ENCODE data around the gene RSPH9.
"Not testable (repeated sequence)": the region's sequence is repeated elsewhere in the genome, so short reads cannot be mapped to it uniquely, and the experiment has no call there.

The RSPH9 gene

DNA sequence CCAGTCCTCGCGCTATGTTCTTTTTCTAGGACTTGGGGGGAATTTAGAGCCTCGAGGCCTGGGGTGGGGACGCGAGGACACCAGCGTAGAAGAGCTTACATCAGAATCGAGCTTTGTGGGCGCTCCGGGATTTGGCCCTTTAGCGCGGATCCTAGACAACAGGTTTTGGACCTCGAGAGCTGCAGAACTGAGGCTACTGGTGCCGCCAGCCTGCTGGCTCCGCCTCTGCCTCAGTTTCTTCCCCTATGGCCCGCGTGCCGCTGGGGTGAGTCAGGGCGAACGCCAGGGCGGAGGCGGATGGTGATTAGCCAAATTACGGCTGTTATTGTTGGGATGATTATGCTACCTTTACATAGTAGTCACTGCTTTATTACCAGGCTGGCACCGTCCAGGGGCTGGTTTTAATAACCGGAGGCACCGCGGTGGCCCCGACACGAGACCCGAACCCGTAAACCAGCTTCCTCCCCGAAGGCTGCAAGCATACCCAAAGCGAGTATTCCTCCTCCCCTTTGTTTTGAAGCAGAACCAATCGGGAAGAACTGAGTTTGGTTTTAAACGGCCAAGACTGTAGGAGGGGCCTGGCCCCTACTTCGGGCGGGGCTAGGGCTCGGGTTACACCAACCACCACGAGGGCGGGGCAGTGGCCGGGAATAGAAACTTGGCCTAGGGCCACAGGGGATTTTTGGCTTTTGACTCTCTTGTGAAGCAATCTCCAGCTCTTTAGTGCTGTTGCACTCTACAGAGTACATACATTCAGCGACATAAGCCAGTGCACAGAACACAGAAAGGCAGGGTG, 15.1 kb upstream of the RSPH9 start:
- peak; percentile 97 for DNase-seq

DNA sequence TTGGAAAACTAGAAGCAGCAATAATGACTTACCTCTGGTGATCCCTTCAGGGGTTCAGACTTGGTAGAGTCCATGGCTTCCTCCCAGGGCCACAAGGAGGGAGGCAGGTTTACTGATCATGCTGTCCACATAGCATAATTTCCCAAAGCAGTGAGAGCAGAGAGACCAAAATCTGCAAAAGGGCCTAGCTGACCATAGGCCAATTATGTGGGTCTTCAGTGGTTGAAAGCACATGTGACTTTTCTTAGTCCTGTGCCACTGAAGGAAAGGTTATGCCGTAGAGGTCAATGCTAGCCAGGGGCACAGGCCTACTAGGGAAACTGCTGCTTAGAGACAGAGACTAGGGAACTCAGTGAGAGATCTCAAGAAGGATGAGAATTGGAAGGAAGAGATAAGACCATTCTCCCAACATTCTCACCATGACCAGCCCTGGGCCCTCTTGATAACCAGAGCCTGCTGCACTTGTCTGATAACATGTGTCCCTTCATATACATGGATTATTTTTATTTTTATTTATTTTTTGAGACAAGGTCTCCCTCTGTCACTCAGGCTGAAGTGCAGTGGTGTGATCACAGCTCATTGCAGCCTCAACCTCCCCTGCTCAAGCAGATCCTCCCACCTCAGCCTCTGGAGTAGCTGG, 13.7 kb upstream of the RSPH9 start:
- DNase-seq, result no peak

DNA sequence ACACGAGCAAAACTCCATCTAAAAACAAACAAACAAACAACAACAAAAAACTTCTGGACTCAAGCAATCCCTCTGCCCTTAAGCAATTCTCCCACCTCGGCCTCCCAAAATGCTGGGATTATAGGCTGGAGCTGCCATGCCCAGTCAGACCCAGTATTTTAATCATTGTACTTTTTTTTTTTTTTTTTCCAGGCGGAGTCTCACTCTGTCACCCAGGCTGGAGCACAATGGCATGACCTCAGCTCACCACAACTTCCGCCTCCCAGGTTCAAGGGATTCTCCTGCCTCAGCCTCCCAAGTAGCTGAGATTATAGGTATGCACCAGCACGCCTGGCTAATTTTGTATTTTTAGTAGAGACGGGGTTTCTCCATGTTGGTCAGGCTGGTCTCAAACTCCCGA, 11.8 kb upstream of the RSPH9 start:
- not testable (repeated sequence) for DNase-seq

DNA sequence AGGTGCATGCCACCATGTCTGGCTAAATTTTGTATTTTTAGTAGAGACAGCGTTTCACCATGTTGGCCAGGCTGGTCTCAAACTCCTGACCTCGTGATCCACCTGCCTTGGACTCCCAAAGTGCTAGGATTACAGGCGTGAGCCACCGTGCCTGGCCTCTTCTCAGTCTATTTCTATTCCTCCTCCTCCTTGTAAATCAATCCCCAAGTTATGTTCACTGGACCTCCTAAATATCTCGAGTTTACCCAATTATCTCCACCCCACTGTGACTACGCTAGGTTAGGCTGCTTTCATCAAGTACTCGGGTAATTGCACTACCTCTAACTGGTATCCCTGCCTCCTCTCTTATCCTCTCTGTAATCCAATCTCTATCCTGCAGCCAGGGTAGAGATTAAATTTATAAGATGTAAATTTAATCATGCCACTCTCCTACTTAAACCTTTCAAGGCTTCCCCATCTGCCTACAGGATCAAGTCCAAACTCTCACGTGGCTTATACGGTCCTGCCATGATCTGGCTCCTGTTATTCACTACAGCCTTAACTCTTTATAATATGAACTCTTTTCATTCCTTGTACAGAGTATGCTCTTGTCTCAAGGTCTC, 10.0 kb upstream of the RSPH9 start:
- DNase-seq, result no peak

DNA sequence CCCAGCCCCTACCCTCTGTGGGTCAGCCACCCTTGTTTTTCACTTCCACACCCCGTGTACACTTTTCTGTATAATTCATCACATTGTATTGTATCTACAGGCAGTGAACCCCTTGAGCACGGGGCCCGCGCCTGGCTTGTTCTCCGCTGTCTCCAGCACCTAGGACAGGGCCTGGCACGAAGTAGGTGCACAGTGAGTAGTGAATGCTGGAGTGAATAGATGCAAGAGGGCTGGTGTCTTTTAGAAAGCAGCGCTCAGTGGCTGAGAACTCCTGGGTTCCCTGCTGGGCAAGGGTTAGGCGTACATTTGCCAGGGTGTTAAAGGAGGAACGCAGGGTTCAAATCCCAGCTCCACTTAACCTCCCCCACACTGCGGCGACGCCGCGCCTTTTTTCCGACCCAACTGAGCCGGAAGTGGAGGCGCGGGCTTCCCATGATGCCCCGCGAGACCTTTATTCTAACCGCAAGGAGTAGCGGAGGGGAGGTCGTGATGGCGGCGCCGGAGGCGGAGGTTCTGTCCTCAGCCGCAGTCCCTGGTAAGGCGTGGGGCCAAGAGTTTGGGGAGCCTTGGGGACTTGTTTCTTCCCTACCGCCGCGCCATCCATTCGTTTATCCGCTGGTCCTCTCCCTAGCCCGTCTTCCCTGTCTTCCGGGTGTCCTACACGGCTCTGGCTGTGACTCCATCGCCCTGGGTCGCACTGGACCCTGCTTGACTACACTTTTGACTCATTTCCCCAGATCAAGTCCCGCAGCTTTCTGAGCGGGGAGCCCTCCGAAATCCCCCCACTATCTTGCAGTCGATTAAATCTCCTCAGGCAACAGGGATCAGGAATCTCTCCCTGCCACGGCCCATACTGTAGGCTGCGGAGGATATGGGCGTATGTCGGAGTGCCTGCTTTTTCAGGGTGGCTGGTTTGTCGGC, 9.2 kb upstream of the RSPH9 start, which contains the start of gene MAD2L1BP:
TSS of gene MAD2L1BP (plus strand) at position 454 of the 921 bp plus-strand sequence. CDS start at position 490, 36 bp downstream.
- peak; percentile 89 for DNase-seq

DNA sequence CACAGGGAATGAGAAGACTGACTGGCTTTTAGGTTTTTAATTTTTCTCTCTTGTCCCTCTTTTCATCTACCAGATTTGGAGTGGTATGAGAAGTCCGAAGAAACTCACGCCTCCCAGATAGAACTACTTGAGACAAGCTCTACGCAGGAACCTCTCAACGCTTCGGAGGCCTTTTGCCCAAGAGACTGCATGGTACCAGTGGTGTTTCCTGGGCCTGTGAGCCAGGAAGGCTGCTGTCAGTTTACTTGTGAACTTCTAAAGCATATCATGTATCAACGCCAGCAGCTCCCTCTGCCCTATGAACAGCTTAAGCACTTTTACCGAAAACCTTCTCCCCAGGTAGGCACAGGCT, 8.6 kb upstream of the RSPH9 start:
- DNase-seq, result no peak

DNA sequence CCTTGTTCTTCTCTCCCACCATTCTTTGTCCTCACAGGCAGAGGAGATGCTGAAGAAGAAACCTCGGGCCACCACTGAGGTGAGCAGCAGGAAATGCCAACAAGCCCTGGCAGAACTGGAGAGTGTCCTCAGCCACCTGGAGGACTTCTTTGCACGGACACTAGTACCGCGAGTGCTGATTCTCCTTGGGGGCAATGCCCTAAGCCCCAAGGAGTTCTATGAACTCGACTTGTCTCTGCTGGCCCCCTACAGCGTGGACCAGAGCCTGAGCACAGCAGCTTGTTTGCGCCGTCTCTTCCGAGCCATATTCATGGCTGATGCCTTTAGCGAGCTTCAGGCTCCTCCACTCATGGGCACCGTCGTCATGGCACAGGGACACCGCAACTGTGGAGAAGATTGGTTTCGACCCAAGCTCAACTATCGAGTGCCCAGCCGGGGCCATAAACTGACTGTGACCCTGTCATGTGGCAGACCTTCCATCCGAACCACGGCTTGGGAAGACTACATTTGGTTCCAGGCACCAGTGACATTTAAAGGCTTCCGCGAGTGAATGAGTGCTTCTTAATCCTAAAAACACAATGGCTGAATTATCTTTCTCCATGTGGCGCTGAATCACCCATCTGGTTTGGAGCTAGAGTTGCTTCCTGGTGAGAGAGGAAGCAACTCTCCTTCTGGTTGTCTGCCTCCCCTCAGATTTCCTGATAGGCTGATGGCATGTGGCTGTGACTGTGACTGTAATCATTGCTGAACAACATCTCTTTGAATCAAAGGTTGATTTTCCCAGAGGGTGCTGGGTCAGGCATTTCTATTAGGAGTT, 4.6 kb upstream of the RSPH9 start:
- no peak for DNase-seq

DNA sequence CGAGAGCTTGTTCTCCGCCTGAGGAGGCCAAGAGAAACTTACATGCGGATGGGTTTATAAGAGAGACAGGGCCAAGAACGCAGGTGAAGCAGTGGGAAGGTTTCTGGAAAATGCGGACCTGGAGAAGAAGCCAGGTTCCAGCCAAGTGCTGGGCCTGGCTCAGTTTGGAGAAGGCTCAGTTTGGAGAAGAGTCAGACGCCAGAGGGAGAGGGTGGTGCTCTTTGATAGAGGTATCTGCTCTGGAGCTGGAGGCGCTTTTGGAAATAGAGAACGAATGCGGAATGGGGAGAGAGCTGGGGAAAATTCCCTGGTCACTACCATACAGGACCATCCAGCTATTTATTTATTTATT, 753 bp downstream of the RSPH9 start:
- DNase-seq, result no peak

DNA sequence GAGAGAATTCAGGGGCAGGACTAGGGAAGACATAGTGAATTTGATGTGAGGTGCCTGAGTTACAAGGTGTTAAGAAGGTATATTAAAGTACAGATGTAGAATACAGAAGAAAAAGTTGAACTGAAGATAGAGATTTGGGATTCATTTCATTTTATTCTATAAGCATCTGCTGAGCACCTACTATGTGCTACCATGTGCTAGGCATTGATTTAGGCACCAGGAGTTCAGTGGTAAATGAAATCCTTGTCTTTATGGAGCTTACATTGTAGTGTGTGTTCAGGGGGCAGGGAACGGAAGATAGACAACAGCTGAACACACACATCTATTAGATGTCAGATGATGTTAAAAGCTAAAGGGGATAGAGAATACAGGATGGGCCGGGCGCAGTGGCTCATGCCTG, 2.8 kb downstream of the RSPH9 start:
- DNase-seq, result no peak

DNA sequence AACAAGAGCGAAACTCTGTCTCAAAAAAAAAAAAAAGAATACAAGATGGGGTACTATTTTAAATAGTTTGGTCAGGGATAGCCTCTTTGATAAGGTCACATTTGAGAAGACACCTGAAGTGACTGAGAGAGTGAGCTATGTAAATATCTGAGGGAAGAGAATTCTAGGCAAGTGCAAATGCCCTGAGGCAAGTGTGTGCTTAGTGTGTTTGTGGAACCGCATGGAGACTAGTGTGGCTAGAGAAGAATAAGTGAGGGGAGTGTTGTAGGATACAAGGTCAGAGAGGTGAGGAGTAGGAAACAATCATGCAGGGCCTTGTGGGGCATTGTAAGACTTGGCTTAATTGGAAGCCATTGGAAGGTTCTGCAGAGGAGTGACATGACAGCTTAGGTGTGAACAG, 3.4 kb downstream of the RSPH9 start:
- DNase-seq, result no peak

DNA sequence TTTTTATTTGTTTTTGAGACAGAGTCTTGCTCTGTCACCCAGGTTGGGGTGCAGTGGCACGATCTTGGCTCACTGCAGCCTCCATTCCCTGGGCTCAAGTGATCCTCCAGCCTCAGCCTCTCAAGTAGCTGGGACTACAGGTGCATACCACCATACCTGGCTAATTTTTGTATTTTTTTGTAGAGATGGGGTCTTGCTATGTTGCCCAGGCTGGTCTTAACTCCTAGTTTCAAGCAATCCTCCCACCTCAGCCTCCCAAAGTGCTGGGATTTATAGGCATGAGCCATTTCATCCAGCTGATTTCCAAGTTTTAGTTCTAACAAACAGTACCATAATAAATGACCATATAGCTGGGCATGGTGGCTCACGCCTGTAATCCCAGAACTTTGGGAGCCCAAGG, 8.0 kb downstream of the RSPH9 start:
- not testable (repeated sequence) for DNase-seq

DNA sequence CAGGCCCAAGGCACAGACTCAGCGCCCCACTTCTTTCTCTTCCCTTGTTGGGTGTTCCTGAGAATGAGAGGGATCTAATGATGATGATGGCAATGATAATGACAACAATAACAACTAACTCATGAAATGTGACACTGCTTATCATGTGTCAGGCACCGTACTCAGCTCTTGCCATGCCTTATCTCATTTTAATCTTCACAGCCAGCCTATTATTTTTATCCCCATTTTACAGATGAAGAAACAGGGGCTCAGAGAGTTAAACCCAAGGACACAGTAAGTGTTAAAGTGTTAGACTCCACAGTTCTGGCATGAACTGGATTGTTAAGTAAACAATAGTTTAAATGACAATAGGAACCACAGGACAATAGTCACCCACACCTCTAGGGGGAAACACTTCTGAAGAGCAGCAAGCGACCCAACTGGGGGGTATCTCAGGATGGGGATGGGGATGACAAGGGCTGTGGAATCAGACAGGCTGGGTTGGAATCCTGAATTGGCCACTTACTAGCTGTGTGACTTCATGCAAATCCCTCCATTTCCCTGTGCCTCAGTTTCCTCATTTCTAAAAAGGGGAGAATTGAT, 12.5 kb downstream of the RSPH9 start:
- DNase-seq, result no peak

DNA sequence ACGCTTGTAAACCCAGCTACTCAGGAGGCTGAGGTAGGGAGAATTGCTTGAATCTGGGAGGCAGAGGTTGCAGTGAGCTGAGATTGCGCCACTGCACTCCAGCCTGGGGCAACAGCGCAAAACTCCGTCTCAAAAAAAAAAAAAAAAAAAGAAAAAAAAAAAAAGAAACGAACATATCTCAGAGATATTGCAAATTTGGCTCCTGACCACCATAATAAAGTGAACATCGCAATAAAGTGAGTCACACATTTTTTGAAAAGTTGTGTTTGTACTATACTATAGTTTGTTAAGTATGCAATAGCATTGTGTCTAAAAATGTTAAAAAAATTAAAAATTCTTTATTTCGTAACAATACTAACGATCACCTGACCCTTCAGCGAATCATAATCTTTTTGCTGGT, 13.3 kb downstream of the RSPH9 start:
- no peak for DNase-seq

DNA sequence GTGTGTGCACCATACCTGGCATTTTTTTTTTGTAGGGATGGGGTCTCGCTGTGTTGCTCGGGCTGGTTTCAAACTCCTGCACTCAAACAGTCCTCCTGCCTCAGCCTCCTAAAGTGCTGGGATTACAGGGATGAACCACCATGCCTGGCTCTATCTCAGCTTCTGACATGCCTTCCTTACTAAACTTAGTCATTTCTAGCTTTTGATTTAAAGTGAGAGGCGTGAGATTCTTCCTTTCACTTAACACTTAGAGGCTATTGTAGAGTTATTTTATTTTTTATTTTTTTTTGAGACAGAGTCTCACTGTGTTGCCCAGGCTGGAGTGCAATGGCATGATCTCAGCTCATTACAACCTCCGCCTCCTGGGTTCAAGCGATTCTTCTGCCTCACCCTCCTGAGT, 18.1 kb downstream of the RSPH9 start:
- DNase-seq, result not testable (repeated sequence)

DNA sequence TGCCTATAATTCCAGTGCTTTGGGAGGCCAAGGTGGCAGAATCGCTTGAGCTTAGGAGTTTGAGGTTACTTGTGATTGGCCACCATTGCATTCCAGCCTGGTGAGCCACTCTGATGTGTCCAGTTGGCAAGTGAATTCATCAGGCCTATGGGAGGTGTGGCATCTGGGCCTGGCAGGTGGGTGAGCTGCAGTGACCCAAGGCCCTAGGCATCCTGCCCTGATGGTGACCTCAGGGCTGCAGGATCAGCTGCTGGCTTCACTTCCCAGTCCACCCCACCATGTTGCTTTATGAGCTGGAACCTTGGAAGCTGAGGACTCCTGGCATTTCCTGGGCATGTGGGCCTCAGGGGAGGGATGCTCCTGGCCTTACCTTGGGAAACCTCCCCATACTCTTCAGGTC, 20.5 kb downstream of the RSPH9 start:
- no peak for DNase-seq

DNA sequence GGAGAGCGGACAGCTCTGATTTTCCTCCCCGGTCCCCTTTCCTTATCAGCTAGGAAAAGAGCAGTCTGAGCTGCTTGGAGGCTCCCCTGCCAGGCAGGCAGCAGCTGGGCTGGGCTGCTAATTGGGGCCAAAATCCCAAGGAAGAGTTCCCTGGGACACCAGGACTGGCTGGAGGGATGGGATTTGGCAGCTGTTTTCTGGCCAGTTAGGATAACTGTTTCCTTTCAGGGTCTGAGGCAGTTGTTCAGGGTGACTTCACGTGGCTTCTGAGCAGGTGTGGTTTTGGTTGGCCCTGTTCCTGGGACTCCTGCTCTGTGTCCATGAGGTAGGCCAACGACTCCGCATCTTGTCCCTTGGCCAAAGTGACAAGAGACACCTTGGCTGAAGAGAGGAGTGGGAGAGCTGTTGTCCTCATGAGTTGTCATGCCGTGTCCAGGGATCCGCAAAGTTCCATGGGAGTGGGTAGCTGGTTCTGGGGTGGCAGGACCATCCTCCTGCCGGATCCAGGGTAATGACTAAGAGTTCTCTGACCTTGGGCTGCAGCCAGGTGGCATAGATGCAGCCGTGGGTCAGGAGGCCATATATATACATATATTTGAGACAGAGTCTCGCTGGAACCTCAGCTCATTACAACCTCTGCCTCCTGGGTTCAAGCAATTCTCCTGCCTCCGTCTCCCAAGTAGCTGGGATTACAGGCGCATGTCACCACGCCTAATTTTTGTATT, 21.5 kb downstream of the RSPH9 start:
- no peak for DNase-seq

DNA sequence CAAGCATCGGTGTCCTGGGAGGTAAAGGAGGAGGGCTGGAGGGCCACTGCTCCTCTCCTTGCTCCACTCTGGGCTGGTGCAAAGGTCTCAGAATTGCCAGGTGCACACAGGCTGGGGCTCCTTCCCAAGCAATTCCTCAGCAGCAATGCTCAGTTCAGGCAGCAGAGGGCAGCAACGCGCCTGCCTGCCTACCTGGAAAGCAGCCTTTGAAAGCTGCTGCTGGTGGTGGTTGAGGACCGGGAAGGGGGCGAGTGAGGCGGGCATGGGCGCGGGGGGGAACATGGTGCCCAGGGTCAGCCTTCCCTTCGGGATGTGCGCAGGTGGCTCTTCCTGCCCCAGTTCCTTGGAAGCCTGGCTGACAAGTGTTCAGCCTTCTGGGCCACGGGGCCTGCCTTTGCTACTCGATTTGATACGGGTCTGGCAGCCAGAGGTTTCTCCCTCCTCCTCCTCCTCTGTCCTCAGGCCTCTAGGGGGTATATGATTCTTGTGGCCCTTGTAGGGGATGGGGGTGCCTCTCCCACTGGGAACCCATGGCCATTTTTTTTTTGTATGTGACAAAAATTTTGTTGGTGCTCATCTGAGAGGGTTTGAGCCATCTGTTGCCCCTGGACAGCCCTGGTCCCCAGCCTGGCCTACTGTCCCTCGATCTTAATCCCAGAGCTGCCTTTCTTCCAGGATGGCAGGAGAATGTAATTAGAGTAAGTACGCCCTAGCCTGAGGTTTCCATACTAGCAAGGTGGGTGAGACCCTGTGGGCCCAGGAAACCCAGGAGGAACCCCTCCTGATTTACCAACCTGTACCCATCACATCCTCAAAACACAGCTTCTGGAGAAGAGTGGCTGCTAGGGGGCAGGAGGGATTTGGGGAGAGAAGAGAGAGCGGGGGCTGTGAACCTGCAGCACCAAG, 22.7 kb downstream of the RSPH9 start:
- peak; percentile 71 for DNase-seq

DNA sequence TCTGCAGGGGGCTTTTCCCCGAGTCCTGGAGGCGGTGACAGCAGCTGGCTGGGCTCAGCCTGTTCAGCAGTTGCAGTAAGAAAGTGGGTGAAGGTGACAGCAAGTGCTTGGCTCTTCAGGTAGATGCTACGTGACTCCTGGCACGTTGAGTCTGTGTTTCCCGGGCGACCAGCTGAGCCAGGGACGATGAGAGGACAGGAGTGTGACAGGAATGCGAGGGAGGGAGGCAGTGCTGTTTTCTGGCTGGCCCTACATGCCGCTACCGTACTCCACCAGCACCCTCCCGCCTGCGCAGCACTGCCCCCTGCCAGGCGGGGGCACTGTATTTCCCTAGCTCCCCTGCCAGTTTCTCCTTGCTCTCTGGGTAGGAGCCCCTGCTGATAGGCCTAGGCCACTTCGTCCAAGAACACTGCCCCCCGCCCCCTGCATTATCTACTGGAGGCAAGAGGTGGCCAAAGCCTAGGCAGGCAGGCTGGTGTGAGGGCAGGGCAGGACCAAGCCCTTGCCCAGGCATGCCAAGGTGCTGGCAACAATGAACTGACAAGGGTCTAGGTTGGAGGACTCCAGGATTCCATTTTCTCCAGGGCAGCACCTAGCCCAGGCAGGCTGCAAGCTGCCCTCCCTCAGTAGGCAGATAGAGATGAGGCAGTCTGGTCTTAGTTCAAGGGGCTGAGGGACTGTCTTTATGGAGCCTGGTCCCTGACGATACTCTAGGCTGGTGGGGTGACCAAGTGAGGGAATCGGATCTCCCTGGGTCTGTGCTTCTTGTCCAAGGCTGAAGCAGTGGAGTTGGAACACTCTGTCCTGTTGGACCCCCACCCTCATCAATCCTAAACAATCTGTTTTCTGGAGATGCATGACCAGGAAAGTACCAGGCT, 23.6 kb downstream of the RSPH9 start:
- peak; percentile 72 for DNase-seq
